NB4 (cell line): ENCODE measurements around the gene SHISA6.

Experiments
- DNase-seq: peaks from one replicate; pipeline ENCODE4 v3.0.0; 2010; ENCODE audit warnings: low read depth
- H3K4me3 ChIP-seq: one replicate; pipeline ENCODE4 v1.5.1; 2011; ENCODE audit warnings: mild to moderate bottlenecking, low read depth, low read length, moderate library complexity
- MYC ChIP-seq: IDR thresholded peaks from 2 replicates; pipeline ENCODE4 v1.6.1; 2011; ENCODE audit warnings: low read depth, low read length
- POLR2A ChIP-seq: IDR thresholded peaks from 2 replicates; pipeline ENCODE4 v1.6.1; 2011; ENCODE audit warnings: mild to moderate bottlenecking; ENCODE audit not compliant: insufficient read length; ENCODE audit errors: extremely low read depth
- TF ChIP-seq, protein P1 (sequence below): IDR thresholded peaks from one replicate; pipeline ENCODE4 v1.5.1; 2012; ENCODE audit warnings: low read depth, low read length
- TF ChIP-seq, protein P2 (sequence below): IDR thresholded peaks from 2 replicates; pipeline ENCODE4 v1.6.1; 2011; ENCODE audit warnings: low read depth, low read length

SHISA6 gene

DNA sequence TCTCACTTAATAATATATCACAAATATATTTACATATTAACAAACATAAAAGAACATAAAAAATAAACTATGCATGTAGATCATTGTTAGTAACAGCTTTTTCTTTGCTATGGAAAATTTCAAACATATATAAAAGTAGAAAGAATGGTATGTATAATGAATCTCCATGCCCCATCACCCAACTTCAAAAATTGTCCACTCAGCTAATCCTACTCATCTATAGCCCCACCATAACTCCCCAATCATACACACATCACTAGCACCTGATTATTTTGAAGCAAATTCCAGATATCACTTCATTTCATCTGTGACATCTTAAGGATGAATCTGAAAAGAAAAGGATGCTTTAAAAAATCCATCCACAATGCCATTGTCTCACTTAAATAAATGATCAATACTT lies 46.8 kb downstream of the SHISA6 start:
- TF ChIP-seq MYC (no peak), POLR2A (no peak)
- TF ChIP-seq, protein P1, sequence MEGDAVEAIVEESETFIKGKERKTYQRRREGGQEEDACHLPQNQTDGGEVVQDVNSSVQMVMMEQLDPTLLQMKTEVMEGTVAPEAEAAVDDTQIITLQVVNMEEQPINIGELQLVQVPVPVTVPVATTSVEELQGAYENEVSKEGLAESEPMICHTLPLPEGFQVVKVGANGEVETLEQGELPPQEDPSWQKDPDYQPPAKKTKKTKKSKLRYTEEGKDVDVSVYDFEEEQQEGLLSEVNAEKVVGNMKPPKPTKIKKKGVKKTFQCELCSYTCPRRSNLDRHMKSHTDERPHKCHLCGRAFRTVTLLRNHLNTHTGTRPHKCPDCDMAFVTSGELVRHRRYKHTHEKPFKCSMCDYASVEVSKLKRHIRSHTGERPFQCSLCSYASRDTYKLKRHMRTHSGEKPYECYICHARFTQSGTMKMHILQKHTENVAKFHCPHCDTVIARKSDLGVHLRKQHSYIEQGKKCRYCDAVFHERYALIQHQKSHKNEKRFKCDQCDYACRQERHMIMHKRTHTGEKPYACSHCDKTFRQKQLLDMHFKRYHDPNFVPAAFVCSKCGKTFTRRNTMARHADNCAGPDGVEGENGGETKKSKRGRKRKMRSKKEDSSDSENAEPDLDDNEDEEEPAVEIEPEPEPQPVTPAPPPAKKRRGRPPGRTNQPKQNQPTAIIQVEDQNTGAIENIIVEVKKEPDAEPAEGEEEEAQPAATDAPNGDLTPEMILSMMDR, result no peak
- TF ChIP-seq, protein P2, sequence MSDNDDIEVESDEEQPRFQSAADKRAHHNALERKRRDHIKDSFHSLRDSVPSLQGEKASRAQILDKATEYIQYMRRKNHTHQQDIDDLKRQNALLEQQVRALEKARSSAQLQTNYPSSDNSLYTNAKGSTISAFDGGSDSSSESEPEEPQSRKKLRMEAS, result no peak
- no peak overlapping the region for H3K4me3 ChIP-seq
- no peak for DNase-seq

DNA sequence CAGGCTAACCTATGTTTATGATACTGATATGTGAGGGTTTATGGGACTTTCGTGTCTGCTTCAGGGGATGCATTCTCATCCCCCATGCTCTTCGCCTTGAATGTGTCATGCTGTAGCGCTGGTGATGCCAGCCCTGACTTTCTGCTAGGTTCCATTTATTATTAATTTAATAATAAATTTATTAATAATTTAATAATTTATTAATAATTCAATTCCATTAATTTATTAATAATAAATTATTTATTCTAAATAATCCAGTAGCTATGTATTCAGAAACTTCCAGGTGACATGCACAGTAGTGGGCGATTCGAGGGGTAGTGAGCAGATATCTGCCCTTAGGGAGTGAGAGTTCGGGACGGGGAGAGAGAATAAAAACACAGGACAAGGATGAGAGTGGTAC lies 49.8 kb downstream of the SHISA6 start:
- DNase-seq, result no peak
- H3K4me3 ChIP-seq, result no peak overlapping the region
- TF ChIP-seq, protein P2, result no peak
- TF ChIP-seq POLR2A (no peak), MYC (no peak)
- TF ChIP-seq, protein P1, result no peak

DNA sequence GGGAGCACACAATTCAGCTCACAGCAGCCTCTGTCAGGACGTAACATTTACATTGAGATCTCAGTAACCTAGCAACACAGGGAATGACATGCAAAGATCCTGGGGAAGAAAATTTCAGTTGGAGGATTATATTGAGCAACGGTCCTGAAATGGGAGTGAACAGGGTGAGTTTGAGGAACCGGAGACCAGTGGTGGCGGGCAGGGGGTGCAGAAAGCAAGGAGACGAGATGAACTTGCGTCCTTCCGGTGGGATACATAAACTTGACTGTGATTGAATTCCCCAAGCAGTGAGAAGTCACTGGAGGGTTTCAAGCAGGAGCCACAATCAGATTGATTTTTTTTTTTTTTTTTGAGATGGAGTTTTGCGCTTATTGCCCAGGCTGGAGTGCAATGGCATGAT lies 51.5 kb downstream of the SHISA6 start:
- DNase-seq, result no peak
- no peak for TF ChIP-seq POLR2A
- no peak overlapping the region for H3K4me3 ChIP-seq

DNA sequence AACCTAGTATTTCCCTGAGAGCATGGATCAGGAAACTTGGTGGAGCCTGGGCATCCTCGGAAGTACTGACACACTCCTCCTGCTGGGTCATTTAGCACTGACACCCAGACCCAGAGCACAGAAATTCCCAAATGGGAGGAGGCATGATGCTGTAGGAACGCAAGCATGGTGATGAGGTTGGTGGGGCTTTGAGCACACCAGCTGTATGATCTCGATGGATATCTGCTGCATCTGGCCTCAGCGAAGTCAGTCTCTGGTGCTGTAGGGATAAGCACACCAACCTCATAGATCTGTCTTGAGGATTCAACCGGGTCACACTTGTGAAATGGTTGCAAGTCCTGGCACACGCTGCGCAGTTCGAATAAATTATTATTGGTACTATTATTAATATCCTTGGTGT lies 52.5 kb downstream of the SHISA6 start:
- DNase-seq, result no peak
- H3K4me3 ChIP-seq, result no peak overlapping the region
- TF ChIP-seq MYC, result no peak
- TF ChIP-seq POLR2A, result no peak
- TF ChIP-seq, protein P1, result no peak
- TF ChIP-seq, protein P2, result no peak

DNA sequence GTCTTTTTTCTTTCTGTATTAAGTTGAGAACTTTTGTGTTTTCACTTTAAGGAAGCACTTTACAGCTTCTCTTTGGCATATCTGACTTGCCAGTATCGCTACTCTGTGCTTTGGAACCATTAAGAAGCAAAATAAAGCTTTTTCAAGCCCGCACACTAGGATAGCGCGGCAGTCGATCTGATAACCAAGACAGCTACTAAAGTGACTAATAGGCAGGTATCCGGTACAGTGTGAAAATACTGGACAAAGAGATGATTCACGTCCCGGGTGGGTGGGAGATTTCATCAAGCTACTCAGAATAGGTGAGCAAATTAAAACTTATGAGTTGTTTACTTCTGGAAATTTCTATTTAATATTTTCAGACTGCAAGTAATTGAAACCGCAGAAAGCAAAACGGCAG lies 53.8 kb downstream of the SHISA6 start:
- DNase-seq, result no peak
- TF ChIP-seq, protein P2, result no peak
- TF ChIP-seq MYC, result no peak
- no peak for TF ChIP-seq POLR2A
- TF ChIP-seq, protein P1, result no peak
- no peak overlapping the region for H3K4me3 ChIP-seq

DNA sequence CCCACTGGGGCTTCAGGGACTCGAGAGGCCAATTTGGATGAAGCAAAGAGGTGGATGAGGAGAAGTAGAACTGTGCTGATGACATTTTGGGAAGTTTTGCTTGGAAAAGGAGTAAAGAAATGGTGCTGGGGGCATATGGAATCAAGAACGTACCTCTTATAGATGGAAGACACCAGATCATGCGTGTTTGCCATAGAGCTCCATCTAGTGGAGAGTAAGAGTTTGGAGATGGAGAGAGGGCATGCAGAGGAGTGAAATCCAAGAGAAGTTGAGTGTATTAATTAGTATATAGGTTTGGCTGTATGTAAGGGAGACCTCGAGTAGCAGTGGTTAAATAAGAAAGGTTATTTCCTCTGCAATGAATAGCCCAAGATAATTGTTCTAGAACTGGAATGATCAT lies 56.0 kb downstream of the SHISA6 start:
- no peak overlapping the region for H3K4me3 ChIP-seq
- no peak for DNase-seq
- TF ChIP-seq POLR2A (no peak), MYC (no peak)
- TF ChIP-seq, protein P2, result no peak
- TF ChIP-seq, protein P1, result no peak
